SH-SY5Y (cell line): ENCODE data around the gene SIGLEC8.

Source experiments
- GATA2 ChIP-seq: IDR thresholded peaks from 2 replicates; pipeline ENCODE4 v1.6.1; 2011; ENCODE audit warnings: mild to moderate bottlenecking, low read depth, low read length
- GATA3 ChIP-seq: IDR thresholded peaks from 2 replicates; pipeline ENCODE4 v1.6.1; 2011; ENCODE audit warnings: low read depth, mild to moderate bottlenecking, low read length, moderate library complexity

Gene SIGLEC8

DNA sequence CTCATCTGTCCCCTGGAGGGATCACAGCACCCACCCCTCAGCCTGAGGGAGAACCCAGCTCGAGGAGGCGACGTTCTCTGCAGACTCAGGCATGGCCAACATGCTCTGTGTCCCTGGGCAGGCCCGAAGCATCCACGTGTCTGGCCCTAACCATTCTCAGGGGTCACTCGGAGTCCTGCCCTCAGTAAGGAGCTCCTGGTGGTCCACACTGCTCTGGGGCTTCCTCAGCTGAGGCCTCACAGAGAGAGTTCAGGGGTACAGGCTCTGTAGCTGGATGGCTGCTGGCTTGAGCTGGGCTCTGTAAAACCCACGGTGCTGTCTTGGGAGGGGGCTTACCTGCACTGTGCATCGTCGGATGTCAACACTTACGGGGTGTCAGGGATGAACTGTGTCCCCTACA, 4.4 kb upstream of the SIGLEC8 start:
- no peak for TF ChIP-seq GATA2
- TF ChIP-seq GATA3: no peak

DNA sequence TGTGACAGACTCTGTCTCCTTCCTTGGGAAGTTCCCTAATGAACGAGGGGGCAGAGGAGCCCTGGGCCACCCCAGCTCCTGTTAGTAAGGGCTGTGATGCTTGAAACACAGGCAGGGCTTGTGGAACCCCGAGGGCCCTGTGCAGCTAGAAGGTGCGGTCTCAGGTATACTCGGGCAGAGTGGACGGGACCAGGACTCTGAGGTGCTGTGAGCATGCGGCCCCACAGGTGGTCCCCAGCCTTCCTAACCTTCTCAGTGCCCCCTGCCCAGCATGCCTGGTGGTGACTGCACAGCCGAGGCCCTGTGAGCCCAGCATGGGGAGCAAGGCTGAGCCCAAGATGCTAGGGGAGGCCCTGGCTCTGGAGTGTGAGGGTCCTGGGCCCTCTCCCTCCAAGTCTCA, 4.0 kb upstream of the SIGLEC8 start:
- TF ChIP-seq GATA3: no peak
- TF ChIP-seq GATA2: no peak

DNA sequence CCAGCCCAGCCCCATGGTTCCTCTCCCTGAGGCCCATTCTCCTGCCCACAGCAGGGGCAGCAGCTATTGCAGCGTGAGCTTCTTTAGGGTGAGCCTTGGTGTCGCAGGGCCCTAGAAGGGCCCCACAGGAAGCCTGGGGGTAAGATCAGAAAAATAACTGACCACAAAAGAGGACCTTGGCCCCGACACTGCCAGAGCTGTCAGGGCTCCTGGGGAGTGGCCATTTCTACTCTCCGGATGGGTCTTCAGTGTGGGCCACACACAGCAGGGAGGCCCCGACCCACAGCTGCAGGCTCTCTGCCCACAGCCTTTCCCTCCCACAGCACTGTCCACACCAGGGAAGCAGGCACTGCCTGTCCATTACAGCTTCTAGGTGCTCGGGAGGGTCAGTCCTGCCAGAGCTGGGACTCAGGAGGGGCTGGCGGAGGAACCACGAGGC, 3.5 kb upstream of the SIGLEC8 start:
- TF ChIP-seq GATA3 (no peak), GATA2 (no peak)

DNA sequence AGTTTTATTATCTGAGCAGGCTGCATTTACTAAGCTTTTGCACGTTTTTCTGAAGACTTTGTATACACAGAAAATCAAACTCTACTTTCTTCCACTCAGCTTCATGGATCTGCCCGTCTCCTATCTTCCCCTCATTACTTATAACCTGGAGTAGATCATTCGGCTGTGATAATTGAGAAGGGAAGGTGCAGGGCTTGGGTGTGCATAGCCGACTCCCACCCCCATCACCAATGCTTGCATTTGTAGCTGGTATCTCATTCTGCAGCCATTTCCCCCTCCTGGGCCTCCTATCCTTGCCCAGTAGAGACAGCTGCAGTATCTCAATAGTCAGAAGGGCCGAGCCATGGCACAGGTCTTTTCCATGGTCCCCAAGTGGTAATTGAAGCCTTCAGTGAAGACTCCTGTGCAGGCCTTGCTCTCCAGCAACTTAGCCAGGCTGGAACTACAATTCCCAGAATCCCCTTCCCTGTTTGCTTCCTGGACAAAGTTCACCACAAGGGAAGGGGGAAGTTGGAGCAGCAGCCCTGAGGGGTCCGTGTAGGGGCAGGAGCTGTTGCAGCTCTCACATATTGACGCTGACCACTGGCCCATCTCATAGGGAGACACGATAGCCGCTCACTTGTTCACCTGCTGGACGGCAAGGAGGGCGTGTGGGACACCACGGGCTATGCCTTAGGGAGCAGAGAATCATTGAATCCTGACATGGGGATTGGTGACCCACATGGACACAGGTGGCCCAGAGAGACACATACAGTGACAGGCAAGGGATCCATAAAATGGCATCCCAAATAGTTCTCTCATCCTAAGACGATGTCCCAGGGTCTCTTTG, 2.1 kb upstream of the SIGLEC8 start:
- TF ChIP-seq GATA3 (no peak), GATA2 (no peak)

DNA sequence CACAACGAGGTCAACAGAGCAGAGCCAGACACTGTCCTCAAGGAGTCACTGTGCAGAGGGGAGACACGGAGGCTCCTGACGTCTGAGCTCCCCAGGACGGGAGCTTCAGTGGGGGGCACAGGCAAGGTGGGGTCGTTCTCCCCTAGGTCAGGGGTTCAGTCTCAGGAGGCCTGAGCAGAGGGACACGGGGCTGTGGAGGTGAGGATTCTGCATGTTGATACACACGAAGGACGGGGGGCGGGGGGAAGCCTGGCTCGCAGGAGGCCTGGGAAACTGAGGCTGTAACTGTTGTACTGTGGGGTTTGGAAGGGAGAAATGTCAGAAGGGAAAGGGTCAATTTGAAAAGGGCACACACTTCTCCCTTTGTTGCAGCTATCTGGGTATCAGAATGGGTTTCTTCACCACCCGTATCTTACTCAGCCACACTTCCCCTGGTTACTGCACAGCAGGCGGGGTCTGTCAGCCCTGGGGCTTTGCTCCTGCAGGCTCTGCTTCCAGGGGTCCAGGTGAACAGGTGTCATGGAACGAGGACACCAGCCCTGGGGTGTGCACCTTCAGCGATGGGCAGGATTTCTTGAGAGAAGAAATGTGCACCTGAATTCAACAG, 748 bp upstream of the SIGLEC8 start:
- TF ChIP-seq GATA3 (no peak), GATA2 (no peak)

DNA sequence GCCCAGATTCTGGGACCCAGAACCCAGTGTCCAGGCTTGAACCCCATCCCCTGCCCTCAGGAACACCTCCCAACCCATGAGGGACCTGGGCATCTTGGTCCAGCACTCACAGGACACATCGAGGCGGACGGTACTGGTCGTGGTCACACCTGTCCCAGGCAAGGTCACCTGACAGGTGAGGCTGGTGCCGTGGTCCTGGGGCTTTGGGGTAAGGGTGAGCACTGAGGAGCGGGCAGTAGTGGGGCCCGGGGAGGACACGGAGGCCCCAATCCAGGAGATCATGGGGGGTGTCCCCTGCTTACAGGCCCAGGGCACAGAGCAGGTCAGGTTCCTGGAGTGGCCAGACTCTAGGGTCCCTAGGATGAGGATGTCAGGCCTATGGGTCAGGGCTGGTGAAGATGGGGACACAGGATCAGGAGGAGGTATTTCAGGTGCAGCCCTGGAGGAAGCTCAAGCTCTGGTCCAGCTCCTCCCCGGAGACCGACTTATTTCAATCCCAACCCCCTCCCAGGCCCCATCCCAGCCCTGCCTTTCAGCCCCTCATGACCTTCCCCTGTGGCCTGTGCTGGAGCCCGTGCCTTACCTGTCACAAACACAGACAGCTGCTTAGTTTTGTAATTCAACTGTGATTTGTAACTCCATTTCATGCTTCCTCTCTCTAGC, 772 bp downstream of the SIGLEC8 start:
- no peak for TF ChIP-seq GATA3
- no peak for TF ChIP-seq GATA2

DNA sequence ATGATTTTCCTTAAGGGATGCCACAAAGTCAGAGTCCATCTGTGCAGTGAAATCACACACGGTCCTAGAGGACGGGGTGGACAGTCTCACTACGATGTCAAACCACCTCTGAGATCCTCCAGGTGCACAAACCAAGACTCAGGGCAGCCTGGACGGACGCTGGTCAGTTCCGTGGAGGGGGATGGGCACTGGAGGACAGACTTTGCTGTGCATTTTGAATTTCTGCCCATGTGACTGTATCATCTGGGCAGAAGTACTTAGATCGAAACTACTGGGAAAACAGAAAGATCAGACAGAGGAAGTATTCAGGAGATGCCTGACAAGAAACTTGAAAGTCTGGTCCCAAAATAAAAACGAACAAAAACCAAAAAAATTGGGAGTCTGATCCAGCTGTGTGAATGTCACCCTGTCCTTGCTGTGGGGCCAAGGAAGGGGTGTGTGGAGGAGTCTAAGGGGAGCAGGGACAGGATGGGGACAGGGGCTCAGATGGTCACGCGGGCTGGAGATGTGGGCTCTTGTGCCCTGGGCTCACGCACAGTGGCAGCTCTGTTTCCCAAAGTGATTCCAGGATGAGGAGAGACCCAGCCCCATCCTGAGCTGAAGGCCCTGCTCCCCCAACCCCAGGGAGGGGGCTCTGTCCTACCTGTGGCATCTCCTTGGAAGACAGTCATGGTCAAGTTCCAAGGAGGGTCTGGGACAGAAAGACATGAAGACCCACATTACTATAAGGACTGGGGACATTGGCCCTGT, 1.5 kb downstream of the SIGLEC8 start:
- no peak for TF ChIP-seq GATA2
- TF ChIP-seq GATA3: no peak

DNA sequence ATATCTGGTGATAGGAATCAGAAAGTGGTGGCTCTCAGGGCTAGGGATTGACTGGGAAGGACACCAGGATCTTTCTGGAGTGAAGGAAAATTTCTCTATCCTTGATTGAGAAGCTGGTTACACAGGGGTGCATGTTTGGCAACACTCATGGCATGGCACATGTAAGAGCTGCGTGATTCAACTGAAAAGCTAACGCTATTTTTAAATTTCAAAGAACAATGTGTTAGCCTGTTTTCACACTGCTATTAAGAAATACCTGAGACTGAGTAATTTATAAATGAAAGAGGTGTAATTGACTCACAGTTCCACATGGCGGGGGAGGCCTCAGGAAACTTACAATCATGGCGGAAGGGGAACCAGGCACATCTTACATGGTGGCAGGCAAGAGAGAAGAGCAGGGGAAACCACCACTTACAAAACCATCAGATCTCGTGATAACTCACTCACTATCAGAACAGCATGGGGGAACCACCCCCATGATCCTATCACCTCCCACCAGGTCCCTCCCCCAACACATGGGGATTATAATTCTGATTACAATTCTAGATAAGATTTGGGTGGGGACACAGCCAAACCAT, 7.4 kb downstream of the SIGLEC8 start:
- no peak for TF ChIP-seq GATA3

DNA sequence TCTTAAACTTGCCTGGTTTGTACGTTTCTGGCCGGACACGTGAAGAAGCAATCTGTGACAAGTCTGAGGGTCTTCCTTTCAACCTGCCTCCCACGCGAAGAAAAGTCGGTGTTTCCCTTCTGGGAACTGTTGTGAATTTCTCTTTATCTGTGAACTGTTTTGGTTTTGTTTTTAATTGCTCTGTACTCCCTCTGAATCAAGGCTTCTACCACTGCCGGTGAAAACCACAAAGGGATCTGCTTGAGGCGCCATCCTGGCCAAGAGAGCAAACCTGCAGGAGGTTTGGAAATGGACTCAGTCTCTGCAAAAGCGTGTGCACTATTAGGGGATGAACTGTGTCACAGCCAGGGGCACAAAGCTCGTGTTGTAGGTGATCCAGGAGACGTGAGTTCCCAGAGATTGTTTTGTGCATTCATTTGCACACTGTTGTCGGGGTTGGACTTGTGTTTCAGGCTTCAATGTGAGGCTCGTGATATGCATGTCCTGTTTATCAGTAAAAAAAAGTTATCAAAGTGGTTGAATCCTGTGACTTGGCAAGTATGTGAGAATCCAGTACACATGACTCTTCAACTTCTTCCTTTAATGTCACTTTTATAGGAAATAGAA, 9.7 kb downstream of the SIGLEC8 start:
- TF ChIP-seq GATA2 (no peak), GATA3 (no peak)

DNA sequence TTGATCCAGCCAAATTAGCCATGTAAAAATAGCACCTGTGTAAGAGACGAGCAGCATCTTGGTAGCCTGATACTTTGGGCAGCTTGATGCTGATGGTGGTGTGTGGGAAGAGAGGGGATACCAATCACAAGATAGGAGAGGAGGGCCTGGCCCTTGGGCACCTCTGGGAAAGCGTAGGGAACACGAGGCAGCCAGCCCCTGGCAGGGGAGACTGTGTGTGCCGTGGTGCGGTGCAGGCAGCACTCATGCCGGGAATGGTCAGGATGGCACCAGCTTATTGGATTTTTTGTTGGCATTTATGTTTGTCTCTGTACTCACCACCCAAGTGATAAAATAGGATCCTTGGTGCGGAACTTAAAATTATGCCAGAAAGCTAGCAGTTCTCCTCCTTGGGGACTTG, 10.2 kb downstream of the SIGLEC8 start:
- TF ChIP-seq GATA3 (no peak), GATA2 (no peak)

DNA sequence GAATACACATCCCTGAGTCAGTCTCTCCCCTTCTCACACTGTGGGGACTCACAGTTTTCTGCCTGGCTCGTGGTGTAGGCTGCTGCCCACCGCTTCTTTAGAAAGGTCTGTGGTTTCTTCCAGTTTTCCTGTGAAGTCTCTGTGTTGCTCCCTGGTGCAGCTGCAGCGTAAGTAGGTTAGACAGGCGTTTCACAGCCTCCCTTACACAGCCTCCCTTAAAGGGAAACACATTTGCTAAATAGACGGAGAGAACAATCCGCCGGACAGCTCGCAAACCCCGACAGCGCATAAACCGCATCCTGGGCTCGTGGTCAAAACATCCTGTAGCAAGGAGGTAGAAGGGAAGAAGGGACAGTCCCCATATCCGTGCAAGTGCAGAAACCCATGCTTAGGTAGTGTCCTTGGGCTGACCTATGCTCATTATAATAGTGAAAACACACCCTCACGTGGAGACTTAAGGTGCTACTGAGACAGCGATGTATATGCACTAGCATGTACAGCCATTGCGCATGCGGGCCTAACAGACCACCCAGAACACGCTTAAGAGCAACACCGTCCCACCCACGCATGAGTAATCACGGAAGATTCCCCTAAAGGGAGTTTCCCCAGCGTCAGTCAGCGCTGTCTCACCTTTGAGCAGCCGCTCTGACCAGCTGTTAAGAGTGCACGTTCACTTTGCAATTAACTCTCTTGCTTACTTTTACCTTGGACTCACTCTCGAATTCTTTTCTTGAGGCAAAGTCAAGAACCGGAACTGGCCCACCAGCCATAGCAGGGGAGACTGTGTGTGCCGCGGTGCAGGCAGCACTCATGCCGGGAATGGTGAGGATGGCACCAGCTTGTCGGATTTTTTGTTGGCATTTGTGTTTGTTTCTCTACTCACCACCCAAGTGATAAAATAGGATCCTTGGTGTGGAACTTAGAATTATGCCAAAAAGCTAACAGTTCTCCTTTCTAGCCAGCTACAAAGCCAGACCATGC, 16.6 kb downstream of the SIGLEC8 start:
- no peak for TF ChIP-seq GATA2
- no peak for TF ChIP-seq GATA3

DNA sequence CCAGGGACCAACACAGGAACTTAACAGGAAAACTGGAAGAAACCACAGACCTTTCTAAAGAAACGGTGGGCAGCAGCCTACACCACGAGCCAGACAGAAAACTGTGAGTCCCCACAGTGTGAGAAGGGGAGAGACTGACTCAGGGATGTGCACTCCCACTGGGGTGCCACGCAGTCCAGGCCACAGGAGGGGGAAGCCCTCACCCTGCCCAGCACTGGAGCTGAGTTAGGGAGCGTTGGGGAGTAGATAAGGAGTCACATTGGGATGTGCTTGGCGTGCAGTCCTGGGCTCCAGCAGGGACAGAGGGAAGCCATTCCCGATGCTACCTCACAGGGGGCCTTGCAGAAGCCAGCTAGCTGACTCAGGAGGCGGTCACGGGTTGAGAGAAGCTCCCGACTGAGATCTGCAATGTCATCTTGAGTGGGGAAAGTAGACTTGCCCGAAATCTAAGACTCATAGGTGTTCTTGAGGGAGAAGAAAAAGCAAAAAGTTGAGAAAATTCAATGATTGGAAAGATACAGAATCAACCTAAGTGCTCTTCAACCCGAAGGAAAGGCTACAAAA, 17.3 kb downstream of the SIGLEC8 start:
- TF ChIP-seq GATA2: no peak
- TF ChIP-seq GATA3: no peak
